HL-60 (cell line): Measurements from ENCODE around the gene RECQL5.
"Not testable (repeated sequence)": the region's sequence is repeated elsewhere in the genome, so short reads cannot be mapped to it uniquely, and the experiment has no call there.

ENCODE experiments used
- DNase-seq, 2 experiments: peaks; one replicate each; pipeline ENCODE4 v3.0.0-alpha.2; 2010 to 2020; ENCODE audit warnings: low read depth in 1 of 2, low spot score in 1 of 2
- H3K27ac ChIP-seq: fragments of 250-450 bp; sonication (Bioruptor Pico); replicated peaks from 2 replicates; pipeline ENCODE4 v1.5.1; 2020; ENCODE audit warnings: mild to moderate bottlenecking, moderate library complexity
- H3K27me3 ChIP-seq: fragments of 250-450 bp; sonication (Bioruptor Pico); 2 replicates; pipeline ENCODE4 v1.5.1; 2021; ENCODE audit warnings: mild to moderate bottlenecking, moderate library complexity; ENCODE audit not compliant: insufficient read depth, poor library complexity, severe bottlenecking
- H3K4me3 ChIP-seq: replicated peaks from 2 replicates; pipeline ENCODE4 v1.5.1; 2011; ENCODE audit warnings: mild to moderate bottlenecking, control low read depth, low read length; ENCODE audit not compliant: insufficient read depth
- GABPA ChIP-seq: IDR thresholded peaks from 2 replicates; pipeline ENCODE4 v1.6.1; 2012; ENCODE audit warnings: low read depth
- POLR2AphosphoS5 ChIP-seq: IDR thresholded peaks from 2 replicates; pipeline ENCODE4 v1.6.1; 2012; ENCODE audit warnings: low read depth
- SPI1 ChIP-seq: IDR thresholded peaks from 2 replicates; pipeline ENCODE4 v1.6.1; 2012; ENCODE audit warnings: low read depth, mild to moderate bottlenecking, borderline replicate concordance
- TF ChIP-seq, protein P1 (sequence below): IDR thresholded peaks from 2 replicates; pipeline ENCODE4 v1.6.1; 2012; ENCODE audit warnings: low read depth; ENCODE audit not compliant: insufficient replicate concordance
- TF ChIP-seq, protein P2 (sequence below): IDR thresholded peaks from one replicate; pipeline ENCODE4 v1.5.1; 2011; ENCODE audit warnings: low read length, control low read depth, inconsistent platforms; ENCODE audit not compliant: insufficient read depth

The RECQL5 gene

DNA sequence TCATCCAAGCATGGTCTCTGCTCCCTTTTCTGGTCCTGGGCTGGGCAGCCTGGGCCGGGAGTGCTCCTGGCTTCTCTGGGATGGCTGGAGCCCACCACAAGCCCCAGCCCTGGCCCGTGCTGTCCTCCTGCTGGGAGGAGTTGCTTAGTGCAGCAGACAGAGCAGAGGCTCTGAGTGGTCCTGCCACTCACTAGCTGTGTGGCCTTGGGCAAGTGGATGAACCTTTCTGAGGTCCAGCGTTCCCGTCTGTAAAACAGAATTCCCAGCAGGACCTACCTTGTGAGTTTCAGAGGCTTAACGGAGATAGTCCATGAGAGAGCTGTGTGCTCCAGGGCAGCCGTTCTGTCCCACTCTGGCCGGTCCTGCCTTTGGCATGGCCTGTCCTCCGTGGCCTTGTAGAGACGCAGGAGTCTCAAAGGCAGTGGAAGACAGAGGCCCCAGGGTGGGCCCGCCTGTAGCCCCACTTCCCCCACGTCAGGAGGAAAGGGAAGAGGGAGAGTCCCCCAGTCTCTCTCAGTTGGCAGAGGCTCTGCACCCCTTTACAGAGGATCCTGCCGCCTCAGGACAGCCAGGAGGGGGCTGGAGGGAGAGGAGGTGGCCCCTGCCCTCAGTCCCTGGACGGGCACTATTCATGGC lies 71.6 kb downstream of the RECQL5 start:
- DNase-seq = no peak
- no peak for TF ChIP-seq GABPA
- no peak for TF ChIP-seq SPI1
- TF ChIP-seq POLR2AphosphoS5 = no peak
- TF ChIP-seq, protein P1, sequence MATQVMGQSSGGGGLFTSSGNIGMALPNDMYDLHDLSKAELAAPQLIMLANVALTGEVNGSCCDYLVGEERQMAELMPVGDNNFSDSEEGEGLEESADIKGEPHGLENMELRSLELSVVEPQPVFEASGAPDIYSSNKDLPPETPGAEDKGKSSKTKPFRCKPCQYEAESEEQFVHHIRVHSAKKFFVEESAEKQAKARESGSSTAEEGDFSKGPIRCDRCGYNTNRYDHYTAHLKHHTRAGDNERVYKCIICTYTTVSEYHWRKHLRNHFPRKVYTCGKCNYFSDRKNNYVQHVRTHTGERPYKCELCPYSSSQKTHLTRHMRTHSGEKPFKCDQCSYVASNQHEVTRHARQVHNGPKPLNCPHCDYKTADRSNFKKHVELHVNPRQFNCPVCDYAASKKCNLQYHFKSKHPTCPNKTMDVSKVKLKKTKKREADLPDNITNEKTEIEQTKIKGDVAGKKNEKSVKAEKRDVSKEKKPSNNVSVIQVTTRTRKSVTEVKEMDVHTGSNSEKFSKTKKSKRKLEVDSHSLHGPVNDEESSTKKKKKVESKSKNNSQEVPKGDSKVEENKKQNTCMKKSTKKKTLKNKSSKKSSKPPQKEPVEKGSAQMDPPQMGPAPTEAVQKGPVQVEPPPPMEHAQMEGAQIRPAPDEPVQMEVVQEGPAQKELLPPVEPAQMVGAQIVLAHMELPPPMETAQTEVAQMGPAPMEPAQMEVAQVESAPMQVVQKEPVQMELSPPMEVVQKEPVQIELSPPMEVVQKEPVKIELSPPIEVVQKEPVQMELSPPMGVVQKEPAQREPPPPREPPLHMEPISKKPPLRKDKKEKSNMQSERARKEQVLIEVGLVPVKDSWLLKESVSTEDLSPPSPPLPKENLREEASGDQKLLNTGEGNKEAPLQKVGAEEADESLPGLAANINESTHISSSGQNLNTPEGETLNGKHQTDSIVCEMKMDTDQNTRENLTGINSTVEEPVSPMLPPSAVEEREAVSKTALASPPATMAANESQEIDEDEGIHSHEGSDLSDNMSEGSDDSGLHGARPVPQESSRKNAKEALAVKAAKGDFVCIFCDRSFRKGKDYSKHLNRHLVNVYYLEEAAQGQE = no peak
- TF ChIP-seq, protein P2, sequence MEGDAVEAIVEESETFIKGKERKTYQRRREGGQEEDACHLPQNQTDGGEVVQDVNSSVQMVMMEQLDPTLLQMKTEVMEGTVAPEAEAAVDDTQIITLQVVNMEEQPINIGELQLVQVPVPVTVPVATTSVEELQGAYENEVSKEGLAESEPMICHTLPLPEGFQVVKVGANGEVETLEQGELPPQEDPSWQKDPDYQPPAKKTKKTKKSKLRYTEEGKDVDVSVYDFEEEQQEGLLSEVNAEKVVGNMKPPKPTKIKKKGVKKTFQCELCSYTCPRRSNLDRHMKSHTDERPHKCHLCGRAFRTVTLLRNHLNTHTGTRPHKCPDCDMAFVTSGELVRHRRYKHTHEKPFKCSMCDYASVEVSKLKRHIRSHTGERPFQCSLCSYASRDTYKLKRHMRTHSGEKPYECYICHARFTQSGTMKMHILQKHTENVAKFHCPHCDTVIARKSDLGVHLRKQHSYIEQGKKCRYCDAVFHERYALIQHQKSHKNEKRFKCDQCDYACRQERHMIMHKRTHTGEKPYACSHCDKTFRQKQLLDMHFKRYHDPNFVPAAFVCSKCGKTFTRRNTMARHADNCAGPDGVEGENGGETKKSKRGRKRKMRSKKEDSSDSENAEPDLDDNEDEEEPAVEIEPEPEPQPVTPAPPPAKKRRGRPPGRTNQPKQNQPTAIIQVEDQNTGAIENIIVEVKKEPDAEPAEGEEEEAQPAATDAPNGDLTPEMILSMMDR = no peak

DNA sequence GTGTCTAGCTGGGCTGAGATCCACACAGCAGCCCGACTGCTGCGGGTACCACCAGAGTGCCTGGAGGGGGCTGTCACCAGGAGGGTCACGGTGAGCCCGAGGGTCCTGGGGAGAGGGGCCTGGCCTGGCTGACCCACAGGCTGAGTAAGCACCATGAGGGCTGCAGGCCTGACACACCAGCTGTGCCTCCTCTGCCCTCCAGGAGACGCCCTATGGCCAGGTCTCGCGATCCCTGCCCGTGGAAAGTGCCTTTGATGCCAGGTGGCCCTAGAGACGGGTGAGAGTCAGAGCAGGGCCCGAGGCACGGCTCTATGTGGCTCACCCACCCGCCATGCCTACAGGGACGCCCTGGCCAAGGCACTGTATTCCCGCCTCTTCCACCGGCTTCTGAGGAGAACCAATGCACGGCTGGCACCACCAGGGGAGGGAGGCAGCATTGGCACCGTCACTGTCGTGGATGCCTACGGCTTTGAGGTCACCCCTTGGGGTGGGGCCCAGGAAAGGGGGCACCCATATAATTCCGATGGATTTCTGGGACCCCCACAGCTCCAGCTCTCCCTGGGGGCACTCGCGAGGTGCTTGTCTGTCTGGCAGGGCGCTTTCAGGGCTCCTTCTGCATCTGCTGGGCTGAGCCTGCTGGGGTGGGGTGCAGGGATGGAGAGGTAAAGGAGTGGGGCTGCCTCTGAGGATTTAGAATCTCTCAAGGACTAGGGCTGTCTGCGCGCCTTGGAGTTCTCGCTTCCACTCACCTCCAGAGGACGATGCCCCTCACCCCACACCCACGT lies 72.3 kb downstream of the RECQL5 start:
- TF ChIP-seq, protein P1 = no peak
- TF ChIP-seq GABPA = no peak
- TF ChIP-seq, protein P2 = no peak
- no peak for TF ChIP-seq SPI1
- TF ChIP-seq POLR2AphosphoS5 = no peak
- H3K4me3 ChIP-seq = no peak overlapping the region
- H3K27ac ChIP-seq = no peak overlapping the region
- DNase-seq = no peak
- H3K27me3 ChIP-seq = no peaks in the 10 kb centered on the region

More for the DNA sequence above, 71.6 kb downstream of the RECQL5 start:
- H3K27me3 ChIP-seq = no peaks in the 10 kb centered on the region
- H3K27ac ChIP-seq = no peak overlapping the region
- H3K4me3 ChIP-seq = no peak overlapping the region

DNA sequence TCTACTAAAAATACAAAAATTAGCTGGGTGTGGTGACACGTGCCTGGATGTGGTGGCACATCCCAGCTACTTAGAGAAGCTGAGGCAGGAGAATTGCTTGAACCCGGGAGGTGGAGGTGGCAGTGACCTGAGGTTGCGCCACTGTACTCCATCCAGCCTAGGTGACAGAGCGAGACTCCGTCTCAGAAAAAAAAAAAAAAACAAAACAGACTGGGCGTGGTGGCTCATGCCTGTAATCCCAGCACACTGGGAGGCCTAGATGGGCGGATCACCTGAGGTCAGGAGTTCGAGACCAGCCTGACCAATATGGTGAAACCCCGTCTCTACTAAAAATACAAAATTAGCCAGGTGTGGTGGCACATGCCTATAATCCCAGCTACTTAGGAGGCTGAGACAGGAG lies 73.5 kb downstream of the RECQL5 start:
- H3K27me3 ChIP-seq, H3K4me3 ChIP-seq, H3K27ac ChIP-seq, DNase-seq: not testable (repeated sequence)

DNA sequence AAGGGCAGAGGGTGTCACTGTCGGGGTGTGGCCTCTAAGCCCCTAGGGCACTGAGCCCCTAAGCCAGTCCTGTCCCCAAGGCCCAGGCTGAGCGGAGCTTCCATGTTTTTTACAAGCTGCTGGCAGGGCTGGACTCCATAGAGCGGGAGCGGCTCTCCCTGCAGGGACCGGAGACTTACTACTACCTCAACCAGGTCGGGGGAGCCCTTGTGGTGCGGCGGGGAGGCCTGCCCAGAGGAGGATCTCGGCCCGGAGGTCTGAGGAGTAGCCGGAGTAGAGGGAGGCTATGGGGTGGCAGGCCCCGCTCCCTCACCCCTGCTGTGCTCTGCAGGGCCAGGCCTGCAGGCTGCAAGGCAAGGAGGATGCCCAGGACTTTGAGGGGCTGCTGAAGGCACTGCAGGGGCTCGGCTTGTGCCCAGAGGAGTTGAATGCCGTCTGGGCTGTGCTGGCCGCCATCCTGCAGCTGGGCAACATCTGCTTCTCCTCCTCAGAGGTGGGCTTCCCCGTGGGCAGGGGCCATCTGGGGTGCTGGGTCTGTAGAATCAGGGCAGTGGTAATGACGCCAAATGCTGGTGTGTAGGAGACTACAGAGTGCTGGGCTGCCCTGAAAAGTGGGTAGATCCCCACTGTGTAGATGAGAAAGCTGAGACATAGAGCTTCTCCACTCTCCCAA lies 74.5 kb downstream of the RECQL5 start:
- peaks cover 10% of the 10 kb centered on the region for H3K27me3 ChIP-seq
- DNase-seq = no peak
- H3K4me3 ChIP-seq = no peak overlapping the region
- H3K27ac ChIP-seq = no peak overlapping the region
- no peak for TF ChIP-seq GABPA
- TF ChIP-seq, protein P1 = no peak
- TF ChIP-seq, protein P2 = no peak
